Activated CD4-positive, CD25-positive, alpha-beta regulatory T cell treated with anti-CD3 and anti-CD28 coated beads, Interleukin-2, amount 50 U/mL, for 16 hours (primary cell): ENCODE measurements around the gene ATRN.

ENCODE experiments used
- DNase-seq: peaks from one replicate; pipeline ENCODE4 v3.0.0-alpha.2; 2020; ENCODE audit warnings: low read depth, low spot score

ATRN gene

DNA sequence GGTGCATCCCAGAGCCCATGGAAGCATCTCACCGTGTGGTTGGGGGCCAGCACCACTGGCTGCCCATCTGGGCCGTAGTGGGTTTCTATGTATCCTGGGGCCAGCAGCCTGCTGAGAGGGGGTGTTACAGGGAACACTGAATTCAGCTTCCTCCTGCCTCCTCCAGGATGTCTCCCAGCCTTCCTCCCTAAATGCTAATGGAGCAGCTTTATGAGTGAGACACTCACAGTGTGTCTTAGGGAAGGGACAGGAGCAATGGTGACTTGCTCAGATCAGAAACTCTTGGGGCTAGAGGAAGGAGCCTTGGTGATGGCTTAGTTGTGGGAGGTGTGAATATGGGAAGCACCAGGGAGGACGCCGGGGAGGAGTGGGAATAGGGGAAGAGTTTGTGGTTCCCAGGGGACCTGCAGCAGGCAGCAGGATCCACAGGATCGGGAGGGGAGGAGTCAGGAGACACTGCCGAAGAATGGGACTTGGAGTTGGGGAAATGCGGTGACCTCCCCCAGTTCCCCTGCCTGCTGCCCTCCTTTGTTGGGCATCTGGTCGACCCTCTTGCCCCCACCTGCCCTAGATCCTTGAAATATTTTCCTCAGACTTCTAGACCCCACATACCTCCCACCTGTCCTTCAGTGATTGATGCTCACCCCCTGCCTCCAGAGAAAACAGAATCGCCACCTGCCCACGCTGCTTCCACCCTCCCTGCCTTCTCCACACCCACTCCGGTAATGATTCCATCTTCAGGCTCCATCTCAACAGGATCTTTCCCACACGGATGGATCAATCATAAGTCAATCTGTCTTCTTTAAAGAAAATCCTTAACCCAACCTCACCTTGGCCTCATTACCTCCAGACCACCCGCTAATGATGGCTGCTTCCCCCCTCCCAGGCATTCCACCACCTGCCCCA is 204.4 kb downstream of the ATRN start:
- DNase-seq: no peak

DNA sequence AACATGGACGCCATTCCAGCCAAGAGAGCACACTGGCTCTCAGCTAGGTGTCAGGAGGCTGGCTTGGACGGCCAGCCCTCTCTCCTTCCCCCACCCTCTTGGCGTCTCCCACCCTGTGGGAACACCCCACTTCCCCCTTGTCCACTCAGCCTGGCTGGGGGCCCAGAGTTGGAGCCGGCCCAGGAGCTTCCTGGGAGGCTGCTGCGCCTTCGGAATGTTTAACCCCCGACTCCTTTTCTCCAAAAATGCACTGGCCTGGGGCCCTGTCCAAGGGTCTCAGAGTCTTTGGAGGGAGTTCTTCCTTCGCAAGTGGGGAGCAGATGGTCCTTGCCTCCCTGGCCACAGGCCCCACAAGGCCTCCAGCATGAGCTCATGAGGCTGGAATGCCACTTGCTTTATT is 206.9 kb downstream of the ATRN start:
- no peak for DNase-seq

DNA sequence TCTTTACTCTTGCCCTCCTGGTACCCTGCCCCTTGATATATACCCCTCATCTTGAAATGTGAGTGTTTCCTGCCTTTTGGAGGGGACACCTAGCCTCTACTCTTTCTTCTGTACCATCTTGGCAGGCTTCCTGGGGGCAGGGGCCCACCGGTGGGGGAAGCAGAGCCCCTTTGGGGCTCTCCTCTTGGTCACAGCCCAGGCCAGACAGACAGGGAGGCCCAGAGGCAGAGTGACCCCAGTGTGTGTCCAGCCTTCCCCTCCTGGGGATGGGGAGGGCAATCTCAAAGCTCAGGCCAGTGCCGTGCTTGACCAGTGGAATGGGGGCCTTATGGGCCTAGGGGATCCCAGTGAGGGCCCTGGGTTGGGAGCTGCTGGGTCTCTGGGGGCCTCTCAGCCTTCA is 207.4 kb downstream of the ATRN start:
- no peak for DNase-seq

DNA sequence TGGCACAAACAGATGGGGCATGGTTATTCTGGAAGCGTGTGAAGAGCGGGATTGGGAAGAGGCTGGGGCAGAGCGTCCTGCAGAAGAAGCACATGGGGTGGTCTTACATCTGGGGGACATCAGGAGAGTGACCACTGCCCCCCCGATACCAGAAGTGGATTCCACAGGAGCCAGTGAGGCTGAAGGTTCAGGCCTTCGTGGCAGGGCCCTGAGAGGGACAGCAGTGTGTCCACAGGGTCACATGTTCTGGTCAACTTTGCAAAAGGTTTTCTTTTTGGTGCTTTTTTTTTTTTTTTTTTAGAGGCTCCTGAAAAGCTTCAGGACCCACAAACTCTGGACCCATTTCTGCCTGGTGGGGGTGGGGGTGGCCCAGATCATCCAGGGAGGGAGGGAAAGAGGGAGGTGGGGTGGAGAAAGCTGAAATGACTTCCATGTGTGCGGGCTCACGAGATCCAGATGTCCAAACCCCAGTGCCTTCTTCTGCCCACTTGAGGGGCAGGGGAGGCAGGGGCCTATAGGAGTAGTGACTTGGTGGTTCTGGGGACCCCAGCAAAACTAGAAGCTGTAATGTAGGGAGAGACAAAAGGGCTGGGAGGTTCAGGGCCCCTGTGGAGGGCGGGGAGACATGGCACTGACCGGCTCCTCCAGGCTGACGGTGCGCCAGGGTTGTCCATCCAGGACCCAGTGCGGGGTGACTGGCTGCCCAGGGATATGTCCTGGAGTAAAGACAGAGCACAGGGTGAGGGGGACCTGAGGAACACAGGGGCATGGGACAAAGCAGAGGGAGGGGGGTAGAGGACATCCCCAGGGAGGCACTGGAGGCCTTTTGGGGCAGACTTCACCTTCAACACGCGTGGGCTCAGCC is 208.3 kb downstream of the ATRN start:
- no peak for DNase-seq

DNA sequence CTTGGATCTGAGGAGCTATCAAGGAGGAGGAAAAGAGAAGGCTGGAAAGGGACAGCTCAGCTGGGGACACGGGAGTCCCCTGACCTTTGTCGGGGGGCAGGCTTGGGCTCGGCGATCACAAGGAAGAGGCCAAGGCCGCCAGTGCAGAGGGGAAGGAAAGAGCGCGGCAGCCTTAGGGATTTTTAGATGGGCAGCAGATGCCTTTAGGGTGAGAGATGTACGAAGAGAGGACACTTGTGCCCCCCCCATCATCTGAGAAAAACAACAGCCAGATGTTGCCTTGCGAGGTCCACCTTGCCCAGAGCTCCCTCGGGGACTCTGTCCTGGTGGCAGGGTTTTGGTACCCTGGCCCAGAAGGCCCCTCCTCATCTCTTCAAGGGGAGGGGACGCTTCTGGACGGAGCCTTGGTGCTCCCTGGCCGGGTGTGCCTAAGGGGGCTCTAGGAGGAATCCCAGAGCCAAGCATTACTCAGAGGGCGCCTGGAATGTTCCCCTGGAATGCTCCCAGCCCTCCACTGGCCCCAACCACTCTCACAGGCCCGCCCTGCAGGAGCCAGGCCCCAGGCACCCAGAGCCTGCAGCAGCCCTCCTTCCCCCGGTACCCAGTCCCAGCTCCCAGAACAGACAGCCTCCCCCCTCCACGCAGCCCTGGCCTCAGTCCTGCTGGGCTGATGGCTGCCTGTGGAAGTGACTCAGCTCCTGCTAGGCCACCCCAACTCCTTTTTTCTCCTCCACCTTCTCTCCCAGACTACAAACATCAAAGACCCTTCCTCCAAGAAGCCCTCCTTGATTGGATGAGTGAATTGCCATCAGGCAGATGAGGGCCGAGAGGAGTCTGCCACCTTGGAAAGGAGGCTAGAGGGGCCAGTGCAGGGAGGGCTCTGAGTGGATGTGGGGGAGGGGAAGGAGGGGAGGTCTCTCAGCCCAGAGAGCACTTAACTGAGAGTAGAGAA is 209.2 kb downstream of the ATRN start:
- DNase-seq: no peak

DNA sequence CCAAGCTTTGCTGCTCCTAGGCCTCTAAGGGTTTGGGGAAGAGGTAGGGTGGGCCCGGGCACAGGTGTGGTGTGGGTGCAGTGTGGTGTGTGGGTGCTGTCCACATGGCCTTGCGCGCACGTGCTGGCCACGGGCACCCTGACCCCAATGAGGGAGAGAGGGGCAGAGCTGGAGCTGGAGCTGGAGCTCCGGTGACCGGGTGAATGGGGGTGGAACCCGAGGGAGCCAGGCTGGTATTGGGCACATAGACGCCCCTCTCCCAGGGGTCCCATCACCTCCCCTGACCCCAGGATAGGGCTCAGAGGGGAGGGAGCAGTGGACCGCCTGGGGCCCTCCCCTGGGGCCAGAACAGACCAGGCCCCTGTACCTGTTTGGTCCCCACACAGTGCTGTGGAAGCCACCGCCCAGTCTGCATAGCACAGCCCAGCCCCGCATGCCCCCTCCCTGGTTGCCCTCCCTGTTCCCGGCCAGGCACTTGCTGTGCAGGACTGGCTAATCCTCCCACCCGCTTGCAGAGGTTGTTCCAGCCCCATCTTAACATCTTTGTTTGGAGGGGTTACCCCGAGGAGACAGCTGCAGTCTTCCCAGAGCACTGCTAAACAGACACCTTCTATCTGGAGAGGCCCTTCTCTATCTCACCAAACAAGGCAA is 210.0 kb downstream of the ATRN start:
- DNase-seq: no peak

DNA sequence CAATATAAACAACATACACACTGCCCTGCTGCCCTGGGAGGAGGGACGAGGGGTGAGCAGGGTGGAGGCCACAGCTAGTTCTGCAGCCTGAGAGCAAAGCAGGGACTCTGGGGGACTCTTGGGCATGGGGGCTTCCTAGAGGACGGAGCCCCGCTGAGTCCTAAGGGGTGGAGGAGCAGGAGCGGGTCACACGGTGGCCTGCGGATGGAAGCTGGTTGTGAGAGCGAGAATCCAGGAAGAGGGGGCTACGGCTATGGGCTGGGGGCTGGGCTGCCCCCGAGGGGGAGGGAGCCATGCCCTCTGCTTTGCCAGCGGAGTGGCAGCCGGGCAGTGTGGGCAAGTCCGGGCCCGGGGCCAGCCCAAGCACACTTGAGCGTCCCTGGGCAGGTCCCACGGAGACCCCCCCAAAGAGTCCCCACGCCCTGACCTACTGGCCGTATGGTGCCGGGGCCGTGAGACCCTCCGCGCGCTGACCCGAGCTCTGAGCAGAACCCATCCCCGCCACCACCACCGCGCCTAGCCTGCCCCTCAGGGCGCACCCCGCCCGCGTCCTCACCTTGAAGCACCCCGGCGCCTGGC is 210.6 kb downstream of the ATRN start:
- no peak for DNase-seq

DNA sequence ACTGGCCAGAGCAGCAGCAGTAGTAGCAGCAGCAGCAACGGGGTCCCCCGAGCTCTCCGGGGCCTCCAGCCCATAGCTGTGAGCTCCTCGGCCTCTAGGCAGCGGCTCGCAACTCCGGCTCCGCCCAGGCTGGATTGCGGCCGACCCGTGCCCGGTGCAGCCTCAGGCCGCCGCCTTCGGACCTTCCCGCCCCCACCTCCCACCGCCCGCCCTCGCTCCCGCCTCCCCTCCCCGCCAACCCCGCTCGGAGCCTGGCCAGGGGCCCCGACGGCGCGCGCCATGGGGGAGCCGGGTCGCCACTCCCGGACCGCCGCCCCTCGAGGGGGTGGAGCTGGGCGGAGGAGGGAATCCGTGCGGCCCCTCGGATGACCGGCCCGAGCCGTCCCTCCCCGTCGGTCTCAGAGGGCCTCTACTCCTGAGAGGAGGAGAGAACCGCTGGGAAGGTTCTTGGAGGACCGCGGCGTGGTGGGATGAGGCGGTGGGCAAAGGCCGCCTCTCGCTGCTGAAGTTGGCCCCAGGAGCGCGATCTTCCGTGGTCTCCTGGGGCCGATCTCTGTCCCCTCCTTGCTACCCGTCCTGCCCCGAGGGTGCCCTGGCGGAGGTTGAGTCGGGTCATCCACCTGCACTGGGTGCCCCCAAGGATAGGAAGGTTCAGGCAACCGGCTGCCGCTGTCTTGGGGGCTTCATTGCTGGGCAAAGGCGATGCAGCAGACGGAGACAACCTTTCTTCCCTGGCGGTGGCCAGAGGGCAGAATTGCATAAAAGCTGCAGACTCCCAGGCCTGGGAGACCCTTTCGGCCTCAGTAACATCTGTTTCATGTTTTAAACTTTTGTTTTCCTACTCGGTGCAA is 211.3 kb downstream of the ATRN start, which contains the start of gene ADAM33:
Gene ADAM33 (minus strand): TSS at position 80 of the 851 bp plus-strand sequence. CDS start 6 bp downstream, at position 74.
- DNase-seq: no peak

DNA sequence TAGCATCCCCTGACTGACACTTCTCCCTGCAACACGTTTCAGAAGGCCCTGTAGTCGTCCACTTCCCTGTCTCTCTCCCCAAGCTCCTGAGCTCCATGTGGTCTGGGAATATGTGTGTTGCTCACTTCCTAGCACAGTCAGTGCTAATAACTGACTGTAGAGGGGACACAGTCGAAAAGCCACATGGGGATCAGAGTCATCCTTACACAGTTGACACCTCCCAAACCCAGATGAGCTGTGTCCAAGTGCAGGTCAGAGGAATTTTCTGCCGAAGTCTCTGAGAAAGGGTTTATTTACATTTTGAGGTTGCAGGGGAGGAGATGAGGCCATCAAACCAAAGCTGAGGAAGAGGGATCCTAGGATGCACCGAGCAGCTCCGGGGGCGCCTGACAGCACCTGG is 214.5 kb downstream of the ATRN start:
- DNase-seq: no peak

DNA sequence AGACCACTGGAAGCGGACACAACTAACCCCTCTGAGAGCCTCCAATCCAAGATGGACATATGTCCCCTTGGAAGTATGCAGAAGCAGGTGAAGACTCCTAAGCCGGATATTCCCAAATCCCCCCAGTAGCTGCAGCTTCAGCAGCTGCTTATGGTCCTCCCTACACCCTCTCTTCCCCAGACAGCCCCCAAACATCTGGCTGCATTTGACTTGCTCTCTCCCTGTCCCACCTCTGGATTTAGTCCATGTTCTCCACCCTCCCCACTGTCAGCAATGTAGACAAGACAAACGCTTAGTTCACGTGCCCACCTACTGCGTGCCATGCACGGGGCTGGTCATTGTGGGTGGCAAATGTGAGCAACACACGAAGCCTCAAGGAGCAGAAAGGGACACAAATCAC is 215.6 kb downstream of the ATRN start:
- DNase-seq: no peak

DNA sequence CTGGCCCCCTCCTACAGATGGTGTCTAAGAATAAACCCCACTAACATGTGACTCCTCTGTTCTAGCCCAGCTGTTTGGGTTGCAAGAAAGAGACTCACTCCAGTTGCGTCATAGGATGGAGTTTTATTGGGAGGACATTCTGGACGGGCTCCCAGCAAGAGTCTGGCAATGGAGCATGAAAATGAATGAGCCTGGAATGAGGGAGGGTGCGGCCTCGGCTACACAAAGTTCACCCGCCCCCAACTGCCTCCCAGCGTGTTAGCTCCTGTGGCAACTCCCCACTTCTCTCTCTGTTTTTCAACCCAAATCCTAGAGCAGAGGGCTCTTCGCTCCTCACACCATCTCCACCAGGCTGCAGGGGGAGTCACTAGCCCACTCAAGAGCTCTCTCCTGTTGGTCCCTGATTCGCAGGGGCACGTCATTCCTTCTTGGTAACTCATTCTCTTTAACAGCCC is 216.1 kb downstream of the ATRN start:
- no peak for DNase-seq

DNA sequence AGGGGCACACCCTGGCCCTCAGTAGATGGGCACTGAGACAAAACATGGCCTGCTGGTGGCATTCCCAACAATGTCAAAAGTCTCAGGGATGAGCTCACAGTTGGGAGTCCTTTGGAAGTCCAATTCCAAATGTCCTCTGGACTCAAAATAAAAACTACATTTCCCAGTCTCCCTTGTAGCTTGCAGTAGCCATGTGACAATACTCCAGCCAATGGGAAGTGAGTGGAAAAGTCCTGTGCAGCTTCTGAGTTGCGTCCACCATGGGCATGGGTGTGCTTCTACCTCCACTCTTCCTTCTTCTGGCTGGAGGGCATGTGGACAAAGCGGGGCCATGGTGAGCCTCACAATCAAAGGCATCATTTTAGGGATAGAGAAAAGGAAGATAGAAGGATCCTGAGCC is 216.8 kb downstream of the ATRN start:
- no peak for DNase-seq

DNA sequence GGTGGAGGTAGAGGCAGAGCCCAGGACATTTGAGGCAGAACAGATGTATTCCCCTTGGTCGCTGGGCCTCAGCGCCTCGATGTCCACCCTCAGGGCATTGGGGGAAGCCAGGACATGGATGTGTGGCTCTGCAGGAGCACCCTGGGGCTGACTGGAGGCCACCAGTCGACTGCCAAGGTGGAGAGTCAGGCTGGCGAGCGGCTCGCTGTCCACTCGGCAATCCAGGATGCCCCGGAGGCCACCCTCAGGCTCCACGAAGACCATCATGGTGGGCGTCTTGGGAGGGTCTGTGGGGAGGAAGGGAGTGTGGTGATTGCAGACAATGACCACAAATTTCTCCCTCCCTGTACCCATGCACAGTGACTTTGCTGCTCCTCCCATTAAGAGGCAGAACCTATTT is 219.2 kb downstream of the ATRN start:
- no peak for DNase-seq

DNA sequence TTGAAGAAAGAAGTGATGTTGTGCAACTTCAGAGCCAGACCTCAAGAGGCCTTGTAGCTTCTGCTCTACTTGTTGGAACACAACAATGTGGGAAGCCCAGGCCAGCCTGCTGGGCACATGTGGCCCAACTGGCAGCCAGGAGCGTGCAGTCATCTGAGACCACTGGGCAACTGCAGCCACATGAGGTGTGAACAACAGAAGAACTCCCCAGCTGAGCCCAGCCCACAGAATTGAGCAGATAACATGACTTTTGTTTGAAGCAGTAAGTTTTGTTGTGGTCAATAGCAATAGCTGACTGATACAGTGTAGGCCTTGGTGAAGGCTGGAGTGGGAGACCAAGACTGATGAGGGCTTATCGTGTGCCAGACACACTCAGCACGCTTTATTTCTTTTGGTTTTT is 219.6 kb downstream of the ATRN start:
- no peak for DNase-seq

DNA sequence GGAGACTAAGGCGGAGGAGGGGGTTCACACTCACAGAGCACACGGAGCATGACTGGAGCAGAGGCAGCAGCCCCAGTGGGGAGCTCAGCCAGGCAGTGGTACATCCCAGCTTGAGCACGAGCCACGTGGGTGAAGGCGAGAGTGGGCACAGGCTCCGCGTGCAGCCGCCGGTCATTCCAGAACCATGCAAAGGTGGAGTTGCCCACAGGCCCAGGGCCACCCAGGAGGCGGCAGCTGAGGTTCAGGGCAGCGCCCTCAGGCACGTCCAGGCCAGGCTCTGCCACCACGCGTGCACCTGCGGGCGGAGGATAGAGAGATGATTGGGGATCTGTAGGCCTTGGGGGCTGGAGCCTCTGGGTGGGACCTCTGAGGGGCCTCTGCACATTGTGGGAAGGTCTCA is 220.5 kb downstream of the ATRN start:
- DNase-seq: no peak

DNA sequence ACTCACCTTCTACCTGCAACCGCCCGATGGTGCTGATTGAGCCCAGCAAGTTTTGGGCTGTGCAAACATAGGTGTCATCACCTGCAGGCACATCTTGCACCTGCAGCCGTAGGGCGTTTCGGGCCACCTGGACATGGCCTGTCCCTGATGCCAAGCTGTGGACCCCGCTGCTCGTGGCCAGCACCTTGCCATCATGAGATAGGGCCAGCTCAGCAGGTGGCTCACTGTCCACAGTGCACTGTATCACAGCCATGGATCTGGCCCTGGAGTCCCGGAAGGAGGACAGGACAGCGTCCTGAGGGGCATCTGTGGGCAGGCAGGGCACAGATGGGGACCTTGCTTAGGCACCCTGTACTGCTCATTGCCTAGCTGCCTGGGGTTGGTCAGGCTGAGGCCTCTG is 221.1 kb downstream of the ATRN start:
- DNase-seq: no peak

DNA sequence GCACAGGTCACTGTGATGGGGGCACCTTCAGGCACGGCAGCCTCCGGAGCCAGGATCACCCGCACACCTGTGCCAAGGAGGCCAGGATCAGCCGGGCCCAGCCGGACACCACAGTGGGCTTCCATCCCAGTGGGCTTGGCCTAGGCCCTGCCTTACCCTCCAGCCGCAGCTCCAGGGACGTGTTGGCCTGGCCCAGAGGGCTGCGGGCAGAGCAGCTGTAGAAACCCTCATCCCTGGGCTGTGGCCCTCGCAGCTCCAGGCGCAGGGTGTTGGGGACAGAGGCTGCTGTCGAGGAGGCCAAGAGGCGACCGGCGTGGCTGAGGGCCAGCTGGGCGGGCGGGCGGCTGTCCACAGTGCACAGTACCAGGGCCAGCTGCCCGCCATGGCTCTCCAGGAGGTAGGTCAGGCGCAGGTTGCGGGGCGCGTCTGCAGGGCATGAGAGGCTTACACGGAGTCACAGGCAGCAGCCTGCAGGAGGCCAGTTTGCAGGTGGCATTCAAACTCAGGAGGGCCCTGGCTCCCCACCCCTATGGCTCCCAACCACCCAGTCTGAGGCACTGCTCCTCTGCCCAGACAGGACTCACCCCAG is 222.0 kb downstream of the ATRN start:
- no peak for DNase-seq

DNA sequence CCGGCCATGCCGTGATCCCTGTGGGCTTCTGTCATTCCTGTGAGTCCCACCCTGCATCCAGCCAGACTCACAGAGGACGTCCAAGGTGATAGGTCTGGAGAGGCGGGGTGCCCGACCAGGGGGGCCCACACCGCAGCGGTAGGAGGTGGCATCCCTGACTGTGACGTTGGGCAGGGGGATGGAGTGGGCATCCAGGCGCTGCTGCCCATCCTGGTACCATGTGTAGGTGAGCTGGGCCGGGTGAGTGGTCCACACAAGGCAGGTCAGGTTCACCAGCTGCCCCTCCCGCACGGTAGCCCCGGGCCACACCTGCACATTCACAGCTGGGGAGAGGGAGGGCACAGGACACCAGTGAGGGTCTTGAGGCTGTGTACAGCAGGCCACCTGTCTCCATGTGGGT is 222.6 kb downstream of the ATRN start:
- DNase-seq: no peak

DNA sequence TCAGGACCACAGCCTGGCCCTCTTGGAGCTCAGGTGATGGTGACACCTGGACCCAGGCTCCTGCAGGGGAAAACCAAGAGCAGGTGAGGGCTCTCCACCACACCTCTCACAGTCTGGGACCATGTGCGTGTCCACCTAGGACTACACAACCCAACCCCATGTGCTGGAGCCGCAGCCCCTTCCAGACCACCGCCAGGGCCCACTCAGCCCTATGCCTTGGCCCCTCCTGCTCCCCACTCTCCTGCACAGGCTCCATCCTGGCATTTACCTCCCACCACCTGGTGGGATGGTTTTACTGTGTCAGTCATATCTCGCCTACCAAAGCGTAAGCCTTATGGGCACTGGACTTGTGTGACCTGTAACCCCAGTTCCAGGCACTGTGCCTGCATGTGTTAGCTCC is 224.0 kb downstream of the ATRN start:
- no peak for DNase-seq
